Right lobe of liver (tissue), 6 donors: ENCODE results near the gene ST6GALNAC1. TPM values are rescaled to one million over a fixed set of nuclear protein-coding genes. Genes with fewer than 3 reads are reported as not detected.
"Not testable (repeated sequence)": the region's sequence is repeated elsewhere in the genome, so short reads cannot be mapped to it uniquely, and the experiment has no call there.

Source experiments
- ATAC-seq, 4 donors: fragments of 200-7000 bp; cut with Tn5 transposase; one replicate each; pipeline ENCODE4 v1.9.1; 2020; ENCODE audit warnings: mild to moderate bottlenecking in 4 of 4, moderate library complexity in 4 of 4
- DNase-seq, 3 donors: peaks; one replicate each; pipeline ENCODE4 v3.0.0-alpha.2; 2020
- H3K27ac ChIP-seq, 3 donors: fragments of 200-600 bp; one replicate each; pipeline ENCODE4 v1.8.0; 2022
- H3K27me3 ChIP-seq, 2 donors: fragments of 200-600 bp; one replicate each; pipeline ENCODE4 v1.8.0; 2022
- H3K36me3 ChIP-seq, 4 donors: fragments of 200-600 bp; sonication (generic) in 1 of 4; one replicate each; pipeline versions ENCODE4 v1.5.1 to v1.8.0; 2017 to 2022; ENCODE audit warnings: control low read depth in 1 of 4
- H3K4me1 ChIP-seq, 4 donors: fragments of 200-600 bp; sonication (generic) in 1 of 4; one replicate each; pipeline versions ENCODE4 v1.5.1 to v1.8.0; 2017 to 2022; ENCODE audit warnings: control low read depth in 1 of 4
- H3K4me3 ChIP-seq, 3 donors: fragments of 200-600 bp; one replicate each; pipeline ENCODE4 v1.8.0; 2022
- H3K9me3 ChIP-seq, 4 donors: fragments of 200-600 bp; sonication (generic) in 1 of 4; one replicate each; pipeline versions ENCODE4 v1.5.1 to v1.8.0; 2017 to 2022; ENCODE audit warnings: control low read depth in 1 of 4
- CTCF ChIP-seq, 4 donors: fragments of 200-600 bp in 3 of 4; fragments of 450-650 bp in 1 of 4; IDR thresholded peaks; one replicate each; pipeline versions ENCODE4 v1.5.1 to v1.8.0; 2016 to 2022; ENCODE audit warnings: antibody characterized with exemption in 4 of 4, mild to moderate bottlenecking in 2 of 4
- POLR2A ChIP-seq: fragments of 450-650 bp; IDR thresholded peaks from one replicate; pipeline ENCODE4 v1.6.1; 2017; ENCODE audit warnings: antibody characterized with exemption, mild to moderate bottlenecking
- WGBS: methylation state at CpG from one replicate; pipeline ENCODE4 v1.1.6; 2018; ENCODE audit warnings: low coverage, low lambda C conversion rate; ENCODE audit not compliant: insufficient coverage; ENCODE audit errors: missing lambda C conversion rate; 5-methylcytosine and 5-hydroxymethylcytosine counted together
- intact Hi-C, 2 donors: fragments of 100-400 bp; cut with DNase I; formaldehyde crosslinking; loops; one replicate each; pipeline versions ENCODE4 v1.11.2 to v1.14.1; 2022
- total RNA-seq, 6 experiments: library from RNA; depleted of rRNA in 2 of 6; stranded (reverse); fragments of >200 nt in 2 of 6; fragmentation: NEBNext Ultra II Directional in 3 of 6; extraction: Animal tissue kit (Norgen Biotek cat#: 25700) in 3 of 6; gene quantifications; one replicate each; pipeline versions ENCODE4 v1.1.0 to v1.2.4, GENCODE V29; 2016 to 2023
- donor health status: DM: no; HTN: yes; CAD: no.
- donor health status: DM: no; HTN: no; CAD: no.
- donor health status: DM: no; HTN: no; CAD: no.
- donor health status: DM: no; HTN: yes; CAD: no.
- donor health status: DM: no; HTN: yes; CAD: no.

ST6GALNAC1 gene
- total RNA-seq, 6 experiments from 2014 or later = 0.42 to 1.4 (median 0.62) TPM; not detected in 3

- intact Hi-C loops = no loop called here
- Histone ChIP-seq H3K9me3 (no peaks in the 10 kb centered on the region), H3K27ac (no peak overlapping the region), H3K36me3 (no peaks in the 10 kb centered on the region), H3K4me1 (no peaks in the 10 kb centered on the region), H3K27me3 (no peaks in the 10 kb centered on the region), H3K4me3 (no peak overlapping the region)
- TF ChIP-seq POLR2A = no peak
- no peak for TF ChIP-seq CTCF (IDR thresholded peaks at IDR 0.05)
- WGBS = 88% methylated on average over 10 of the region's 10 CpGs
- ATAC-seq (no peak), DNase-seq (no peak)
Observed at GRCh38 chr17:76638263-76638662, 5.3 kb downstream of the ST6GALNAC1 start.

GRCh38 chr17:76636486-76637206 lies 6.9 kb downstream of the ST6GALNAC1 start:
- H3K9me3 ChIP-seq, H3K36me3 ChIP-seq, intact Hi-C loops, H3K4me3 ChIP-seq, H3K27me3 ChIP-seq, H3K4me1 ChIP-seq, ATAC-seq, H3K27ac ChIP-seq, DNase-seq: not testable (repeated sequence)
- 72% methylated on average over 8 of the region's 27 CpGs for WGBS

GRCh38 chr17:76635659-76636360 lies 7.7 kb downstream of the ST6GALNAC1 start:
- TF ChIP-seq CTCF (IDR thresholded peaks at IDR 0.05) (no peak), POLR2A (no peak)
- Histone ChIP-seq H3K4me1 (no peaks in the 10 kb centered on the region), H3K27ac (no peak overlapping the region), H3K9me3 (no peaks in the 10 kb centered on the region), H3K4me3 (no peak overlapping the region), H3K36me3 (no peaks in the 10 kb centered on the region), H3K27me3 (no peaks in the 10 kb centered on the region)
- WGBS = 79% methylated on average over 8 of the region's 8 CpGs
- no peak for ATAC-seq
- no peak for DNase-seq
- intact Hi-C loops = no loop called here

DNA sequence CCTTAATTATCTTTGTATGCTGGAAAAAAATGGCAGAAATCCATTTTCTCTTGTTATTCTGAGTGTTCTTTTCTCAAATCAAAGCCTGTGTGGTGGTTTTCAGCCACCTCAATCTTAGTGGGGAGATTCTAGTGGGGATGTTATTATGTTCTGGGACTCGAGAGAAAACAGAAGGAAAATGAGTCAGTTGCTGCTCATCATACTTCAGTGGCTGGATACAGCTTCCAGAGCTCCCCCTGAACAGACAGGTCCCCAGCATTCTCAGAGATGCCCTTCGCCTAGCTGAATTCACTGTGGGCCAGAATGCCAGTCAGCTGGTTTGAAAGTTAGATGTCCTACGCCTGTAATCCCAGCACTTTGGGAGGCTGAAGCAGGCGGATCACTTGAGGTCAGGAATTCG lies 8.5 kb downstream of the ST6GALNAC1 start:
- Histone ChIP-seq H3K9me3 (no peaks in the 10 kb centered on the region), H3K4me3 (no peak overlapping the region), H3K27ac (no peak overlapping the region), H3K27me3 (no peaks in the 10 kb centered on the region), H3K4me1 (no peaks in the 10 kb centered on the region), H3K36me3 (no peaks in the 10 kb centered on the region)
- DNase-seq (no peak), ATAC-seq (no peak)
- TF ChIP-seq CTCF (IDR thresholded peaks at IDR 0.05) (no peak), POLR2A (no peak)
- WGBS = 75% methylated on average over 5 of the region's 5 CpGs
- intact Hi-C loops = no loop called here

DNA sequence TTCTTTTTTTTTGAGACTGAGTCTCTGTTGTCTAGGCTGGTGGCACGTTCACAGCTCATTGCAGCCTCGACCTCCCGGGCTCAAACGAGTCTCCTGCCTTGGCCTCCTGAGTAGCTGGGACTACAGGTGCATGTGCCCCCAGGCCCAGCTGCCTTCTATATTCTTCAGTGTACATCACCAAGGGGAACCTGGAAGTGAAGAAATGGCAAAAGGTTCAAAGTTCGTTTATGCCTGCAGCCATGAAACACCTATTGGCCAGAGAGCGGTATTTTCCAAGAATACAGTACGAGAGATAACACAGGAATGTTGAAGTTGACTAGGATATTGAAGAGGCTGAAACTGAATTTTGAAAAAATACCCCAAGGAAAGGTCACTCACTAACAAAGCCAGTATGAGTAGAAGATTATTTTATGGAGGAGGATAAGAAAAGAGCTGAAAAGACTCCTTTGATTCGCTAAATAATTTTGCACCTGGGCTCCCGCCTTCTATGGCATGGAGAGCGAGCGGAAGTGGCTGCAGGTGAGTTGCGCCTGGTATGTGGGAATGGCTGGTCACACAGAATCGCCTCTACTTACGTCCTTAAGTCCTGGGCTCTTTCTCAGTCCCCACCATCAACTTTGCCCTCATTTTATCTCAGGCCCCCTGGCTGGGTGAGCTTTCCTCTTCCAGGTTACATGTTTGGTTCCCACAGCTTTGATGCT lies 9.8 kb downstream of the ST6GALNAC1 start:
- intact Hi-C loops = no loop called here
- H3K27ac ChIP-seq = no peak overlapping the region
- ATAC-seq (no peak), DNase-seq (no peak)
- H3K9me3 ChIP-seq = no peaks in the 10 kb centered on the region
- WGBS = 84% methylated on average over 11 of the region's 14 CpGs
- H3K4me1 ChIP-seq = no peaks in the 10 kb centered on the region
- H3K4me3 ChIP-seq = no peak overlapping the region
- H3K36me3 ChIP-seq = no peaks in the 10 kb centered on the region
- TF ChIP-seq CTCF (IDR thresholded peaks at IDR 0.05) = no peak
- TF ChIP-seq POLR2A = no peak
- no peaks in the 10 kb centered on the region for H3K27me3 ChIP-seq
